DOHH2 (cell line): ENCODE results near the gene PLK2.

Experiments
- H3F3A ChIP-seq: fragments of 200-600 bp; sonication (generic), shearing (Covaris generic); 2 replicates; pipeline ENCODE4 v1.6.0; 2016; ENCODE audit warnings: antibody characterized with exemption, mild to moderate bottlenecking; ENCODE audit not compliant: control insufficient read depth, insufficient read depth
- H3K27ac ChIP-seq: fragments of 200-600 bp; sonication (generic); 2 replicates; pipeline ENCODE4 v1.5.1; 2014; ENCODE audit warnings: low read depth, mild to moderate bottlenecking, low read length, moderate library complexity
- H3K27me3 ChIP-seq: fragments of 200-600 bp; sonication (generic); 2 replicates; pipeline ENCODE4 v1.6.1; 2014; ENCODE audit warnings: mild to moderate bottlenecking, low read length, mixed read lengths; ENCODE audit not compliant: control insufficient read depth
- H3K36me3 ChIP-seq: fragments of 200-600 bp; sonication (generic); 2 replicates; pipeline ENCODE4 v1.6.1; 2014; ENCODE audit warnings: mild to moderate bottlenecking, low read length, moderate library complexity, mixed read lengths; ENCODE audit not compliant: control insufficient read depth
- H3K4me1 ChIP-seq: fragments of 200-600 bp; sonication (generic); 2 replicates; pipeline ENCODE4 v1.6.1; 2014; ENCODE audit warnings: mild to moderate bottlenecking, low read length, mixed read lengths; ENCODE audit not compliant: control insufficient read depth
- H3K4me2 ChIP-seq: fragments of 200-600 bp; sonication (generic); 2 replicates; pipeline ENCODE4 v1.6.0; 2014; ENCODE audit warnings: mild to moderate bottlenecking, low read length, moderate library complexity
- H3K4me3 ChIP-seq: fragments of 200-600 bp; sonication (generic); 2 replicates; pipeline ENCODE4 v1.5.1; 2014; ENCODE audit warnings: mild to moderate bottlenecking, low read length, mixed read lengths
- H3K79me2 ChIP-seq: fragments of 200-600 bp; sonication (generic); 2 replicates; pipeline ENCODE4 v1.6.1; 2014; ENCODE audit warnings: mild to moderate bottlenecking, low read length, mixed read lengths; ENCODE audit not compliant: control insufficient read depth
- H3K9me2 ChIP-seq: fragments of 200-600 bp; sonication (generic); replicated peaks from 2 replicates; pipeline ENCODE4 v1.6.1; 2014; ENCODE audit warnings: mild to moderate bottlenecking, low read length, mixed read lengths; ENCODE audit not compliant: control insufficient read depth
- H3K9me3 ChIP-seq: fragments of 200-600 bp; sonication (generic); 2 replicates; pipeline ENCODE4 v1.6.1; 2014; ENCODE audit warnings: antibody characterized with exemption, low read length, mixed read lengths; ENCODE audit not compliant: control insufficient read depth, insufficient read depth
- H4K20me1 ChIP-seq: fragments of 200-600 bp; sonication (generic); 2 replicates; pipeline ENCODE4 v1.6.0; 2014; ENCODE audit warnings: low read depth, mild to moderate bottlenecking, antibody characterized with exemption, low read length, moderate library complexity; ENCODE audit not compliant: control insufficient read depth, insufficient read depth
- EZH2phosphoT487 ChIP-seq: fragments of 200-600 bp; sonication (generic); IDR thresholded peaks from 2 replicates; pipeline ENCODE4 v1.6.1; 2017; ENCODE audit warnings: borderline replicate concordance, mild to moderate bottlenecking, antibody characterized with exemption, low read length, moderate library complexity, mixed read lengths
- TF ChIP-seq, protein P1 (sequence below): fragments of 200-600 bp; sonication (generic); IDR thresholded peaks from one replicate; pipeline ENCODE4 v1.5.1; 2014; ENCODE audit warnings: antibody characterized with exemption, mild to moderate bottlenecking, low read depth, low read length; ENCODE audit not compliant: poor library complexity, severe bottlenecking

Gene PLK2

DNA sequence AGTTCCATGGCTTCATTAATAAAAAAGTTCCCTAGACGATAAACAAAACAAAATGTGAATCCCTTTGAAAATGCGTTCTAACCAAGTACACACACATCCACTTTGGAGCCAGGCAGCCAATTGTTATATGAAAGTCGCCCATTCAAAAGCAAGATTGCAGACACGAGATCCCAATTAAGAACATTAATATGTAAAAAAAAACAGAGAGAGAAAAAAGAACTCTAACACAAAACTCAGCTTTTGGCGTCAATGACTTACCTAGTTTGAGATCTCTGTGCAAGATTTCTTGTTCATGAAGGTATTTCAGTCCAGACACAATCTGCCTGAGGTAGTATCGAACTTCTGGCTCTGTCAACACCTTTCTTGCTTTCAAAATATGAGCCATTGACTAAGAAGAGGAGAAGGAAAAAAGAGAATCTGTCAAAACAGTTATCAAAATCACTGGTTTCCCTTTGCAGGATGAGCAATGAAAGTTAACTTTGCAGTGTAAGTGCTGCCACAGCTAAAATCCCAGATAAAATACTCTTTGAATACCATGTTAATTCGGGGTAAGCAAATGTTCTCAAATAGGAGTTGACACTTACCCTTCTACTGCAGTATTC lies 1.6 kb downstream of the PLK2 start:
- Histone ChIP-seq H3K79me2 (no peaks in the 10 kb centered on the region), H3K4me3 (no peak overlapping the region), H3K27me3 (peaks cover 26% of the 10 kb centered on the region), H3K4me1 (peaks cover 22% of the 10 kb centered on the region), H3K9me2 (no peaks in the 10 kb centered on the region), H3K27ac (no peak overlapping the region), H3K4me2 (no peak overlapping the region), H3K36me3 (no peaks in the 10 kb centered on the region), H3F3A (no peaks in the 10 kb centered on the region), H4K20me1 (no peaks in the 10 kb centered on the region), H3K9me3 (no peaks in the 10 kb centered on the region)
- TF ChIP-seq, protein P1, sequence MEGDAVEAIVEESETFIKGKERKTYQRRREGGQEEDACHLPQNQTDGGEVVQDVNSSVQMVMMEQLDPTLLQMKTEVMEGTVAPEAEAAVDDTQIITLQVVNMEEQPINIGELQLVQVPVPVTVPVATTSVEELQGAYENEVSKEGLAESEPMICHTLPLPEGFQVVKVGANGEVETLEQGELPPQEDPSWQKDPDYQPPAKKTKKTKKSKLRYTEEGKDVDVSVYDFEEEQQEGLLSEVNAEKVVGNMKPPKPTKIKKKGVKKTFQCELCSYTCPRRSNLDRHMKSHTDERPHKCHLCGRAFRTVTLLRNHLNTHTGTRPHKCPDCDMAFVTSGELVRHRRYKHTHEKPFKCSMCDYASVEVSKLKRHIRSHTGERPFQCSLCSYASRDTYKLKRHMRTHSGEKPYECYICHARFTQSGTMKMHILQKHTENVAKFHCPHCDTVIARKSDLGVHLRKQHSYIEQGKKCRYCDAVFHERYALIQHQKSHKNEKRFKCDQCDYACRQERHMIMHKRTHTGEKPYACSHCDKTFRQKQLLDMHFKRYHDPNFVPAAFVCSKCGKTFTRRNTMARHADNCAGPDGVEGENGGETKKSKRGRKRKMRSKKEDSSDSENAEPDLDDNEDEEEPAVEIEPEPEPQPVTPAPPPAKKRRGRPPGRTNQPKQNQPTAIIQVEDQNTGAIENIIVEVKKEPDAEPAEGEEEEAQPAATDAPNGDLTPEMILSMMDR: no peak
- TF ChIP-seq EZH2phosphoT487: no peak

DNA sequence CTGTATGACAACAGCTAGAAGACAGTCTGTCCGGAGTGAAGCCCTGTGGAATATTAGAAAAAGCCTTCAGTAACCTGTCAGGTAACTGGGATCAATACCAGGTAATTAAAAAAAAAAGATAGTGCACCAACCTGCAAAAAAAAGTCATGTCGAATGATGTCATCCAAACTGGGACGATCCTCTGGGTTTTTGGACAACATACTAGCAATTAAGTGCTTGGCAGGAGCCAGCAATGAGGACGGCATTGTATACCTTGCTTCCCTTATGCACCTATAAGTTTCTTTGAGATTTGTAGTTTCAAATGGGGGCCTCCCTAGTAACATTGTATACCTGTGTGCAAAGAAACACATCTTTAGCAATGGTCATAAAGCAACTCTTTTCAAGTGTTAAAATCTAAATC lies 2.8 kb downstream of the PLK2 start:
- TF ChIP-seq EZH2phosphoT487: no peak
- TF ChIP-seq, protein P1: no peak
- H3K36me3 ChIP-seq: no peaks in the 10 kb centered on the region
- no peaks in the 10 kb centered on the region for H4K20me1 ChIP-seq
- H3K27me3 ChIP-seq: peaks cover 26% of the 10 kb centered on the region
- H3K79me2 ChIP-seq: no peaks in the 10 kb centered on the region
- H3F3A ChIP-seq: no peaks in the 10 kb centered on the region
- H3K4me2 ChIP-seq: no peak overlapping the region
- H3K9me2 ChIP-seq: no peaks in the 10 kb centered on the region
- no peak overlapping the region for H3K4me3 ChIP-seq
- no peaks in the 10 kb centered on the region for H3K9me3 ChIP-seq
- peaks cover 16% of the 10 kb centered on the region for H3K4me1 ChIP-seq
- no peak overlapping the region for H3K27ac ChIP-seq

DNA sequence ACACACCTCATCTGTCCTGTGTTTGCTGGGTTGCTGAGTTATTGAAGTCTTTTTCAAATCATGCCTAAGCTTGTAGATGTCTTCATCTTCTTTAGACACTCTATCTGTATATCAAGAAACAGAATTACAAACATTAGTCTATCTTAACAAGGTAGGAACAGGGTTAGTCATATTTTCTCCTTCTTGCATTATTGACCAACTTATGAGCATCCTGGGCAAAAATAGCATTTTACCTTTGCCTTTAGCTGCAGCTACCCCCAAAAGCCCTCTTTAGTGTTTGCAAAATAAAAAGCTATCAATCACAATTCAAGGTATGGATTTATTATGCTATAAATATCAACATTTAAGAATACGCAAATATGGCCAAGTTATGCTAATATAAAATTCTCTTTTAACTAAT lies 3.4 kb downstream of the PLK2 start:
- TF ChIP-seq EZH2phosphoT487: no peak
- TF ChIP-seq, protein P1: no peak
- peaks cover 12% of the 10 kb centered on the region for H3K4me1 ChIP-seq
- no peaks in the 10 kb centered on the region for H3K9me2 ChIP-seq
- no peak overlapping the region for H3K4me2 ChIP-seq
- H3K79me2 ChIP-seq: no peaks in the 10 kb centered on the region
- no peaks in the 10 kb centered on the region for H3K9me3 ChIP-seq
- H3F3A ChIP-seq: no peaks in the 10 kb centered on the region
- H3K4me3 ChIP-seq: no peak overlapping the region
- H3K27ac ChIP-seq: no peak overlapping the region
- H4K20me1 ChIP-seq: no peaks in the 10 kb centered on the region
- H3K36me3 ChIP-seq: no peaks in the 10 kb centered on the region
- peaks cover 26% of the 10 kb centered on the region for H3K27me3 ChIP-seq

DNA sequence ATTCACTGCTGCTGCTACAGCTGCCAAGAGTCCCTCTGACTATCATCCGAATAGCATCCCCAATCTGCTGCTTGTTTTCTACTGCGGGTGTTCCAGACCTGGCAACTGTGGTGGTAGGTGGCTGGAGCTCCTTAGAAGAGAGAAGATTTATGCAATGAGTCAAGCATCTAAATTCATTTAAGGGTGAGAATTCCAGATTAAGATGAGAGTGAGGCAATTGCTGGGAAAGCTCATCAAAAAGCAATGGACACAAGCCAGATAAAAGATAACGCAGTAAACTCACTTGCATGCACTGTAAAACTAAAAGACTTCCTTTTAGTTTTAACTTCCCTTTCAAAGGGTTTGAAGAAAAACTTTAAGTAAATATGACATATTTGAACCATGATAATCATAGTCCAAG lies 3.9 kb downstream of the PLK2 start:
- Histone ChIP-seq H3K9me2 (no peaks in the 10 kb centered on the region), H3K4me1 (peaks cover 10% of the 10 kb centered on the region), H3K36me3 (no peaks in the 10 kb centered on the region), H3K4me3 (no peak overlapping the region), H3K4me2 (no peak overlapping the region), H3K27me3 (peaks cover 26% of the 10 kb centered on the region), H3K27ac (no peak overlapping the region), H3F3A (no peaks in the 10 kb centered on the region), H3K79me2 (no peaks in the 10 kb centered on the region), H3K9me3 (no peaks in the 10 kb centered on the region), H4K20me1 (no peaks in the 10 kb centered on the region)
- TF ChIP-seq, protein P1: no peak
